ENCODE data around the gene IL25. TPM values are rescaled to one million over a fixed set of nuclear protein-coding genes. Genes with fewer than 3 reads are reported as not detected.

IL25 gene
- total and polyA plus RNA-seq, 10 of the 15 experiments (the other 5 are each of a cell fraction or from before 2014, with no cell fraction given): not detected

- no peak for TF ChIP-seq NR2C2 (IDR thresholded peaks at IDR 0.05; ENCODE audit: borderline replicate concordance, control insufficient read depth, insufficient read length, low read depth)
These were observed at the start of gene IL25 (continued) for GRCh38 chr14:23372509-23372908.

DNA sequence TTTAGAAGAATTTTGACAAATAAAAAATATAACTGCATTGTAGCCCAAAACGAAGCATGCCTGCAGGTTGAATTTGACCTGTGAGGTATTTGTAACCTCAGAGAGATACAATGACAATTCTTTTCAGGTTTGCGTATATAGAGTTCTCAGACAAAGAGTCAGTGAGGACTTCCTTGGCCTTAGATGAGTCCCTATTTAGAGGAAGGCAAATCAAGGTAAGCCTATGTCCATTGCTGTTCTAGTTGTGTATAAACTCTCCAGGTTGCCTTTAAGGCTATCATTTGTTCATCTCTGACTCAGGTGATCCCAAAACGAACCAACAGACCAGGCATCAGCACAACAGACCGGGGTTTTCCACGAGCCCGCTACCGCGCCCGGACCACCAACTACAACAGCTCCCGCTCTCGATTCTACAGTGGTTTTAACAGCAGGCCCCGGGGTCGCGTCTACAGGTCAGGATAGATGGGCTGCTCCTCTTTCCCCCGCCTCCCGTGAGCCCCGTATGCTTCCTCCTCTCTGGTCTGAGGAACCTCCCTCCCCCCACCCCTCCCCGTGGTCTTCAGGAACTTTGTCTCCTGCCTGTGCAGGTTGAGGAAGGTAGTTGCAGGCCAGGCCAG is 48.7 kb upstream of the IL25 start:
- DNase-seq (ENCODE audit: low read depth, low spot score) (no peak), ATAC-seq (no peak), FAIRE-seq (no peak)
- H2AFZ ChIP-seq (ENCODE audit: control insufficient read depth, low read depth, low read length): no peak overlapping the region
- intact Hi-C loops (cut with micrococcal nuclease; ENCODE audit: unreplicated experiment) (loop anchor here (5.0 kb wide), 2 partner anchors 143 to 233 kb away; partner anchors contain the start of genes NGDN and THTPA), in situ Hi-C loops (cut with MboI) (loop anchor here (5.0 to 25.0 kb wide), 2 partner anchors 233 to 788 kb away; partner anchors contain the start of genes DCAF11, NRL and THTPA)
- no TSS peak for BruUV-seq (replicated peaks)
- no peaks in the 10 kb centered on the region; the same call in 1 of the 2 replicates for H4K20me1 ChIP-seq (ENCODE audit: control insufficient read depth, insufficient read depth)
- ChIA-PET CTCF (interaction anchor here (1.1 to 7.2 kb wide), 6 partner anchors 22 to 236 kb away, joined by 3 to 77 read pairs (median 16); partner anchors contain the start of gene PPP1R3E), SMC1A (ENCODE audit: uncharacterized antibody, unreplicated experiment) (interaction anchor here (1.0 to 3.5 kb wide), 3 partner anchors 11 to 59 kb away, joined by 3 to 13 read pairs (median 3); no protein-coding TSS in a partner anchor), POLR2A (interaction anchor here (0.6 to 6.3 kb wide), 4 partner anchors 17 to 578 kb away, joined by 3 to 98 read pairs (median 30); partner anchors contain the start of genes BCL2L2 and PPP1R3E), RAD21 (ENCODE audit: unreplicated experiment) (interaction anchor here (1.3 to 4.1 kb wide), 2 partner anchors 20 to 28 kb away, joined by 3 to 103 read pairs; partner anchors contain the start of genes BCL2L2 and PPP1R3E)
- H3K27ac ChIP-seq (ENCODE audit: control insufficient read depth, insufficient read depth): no peak overlapping the region
- H3K4me1 ChIP-seq (ENCODE audit: control insufficient read depth, insufficient read depth, low read length): peaks cover 13% of the 10 kb centered on the region
- WGBS (ENCODE audit: insufficient coverage, insufficient replicate concordance, low lambda C conversion rate, missing lambda C conversion rate): 94% methylated on average over 18 of the region's 18 CpGs
- H3K27me3 ChIP-seq (replicated peaks in 1 of 2; ENCODE audit: control insufficient read depth in 2 of 2, insufficient read depth in 2 of 2, low read length in 1 of 2): no peaks in the 10 kb centered on the region
- H3K79me2 ChIP-seq (ENCODE audit: control insufficient read depth, insufficient read depth, low read length): peaks cover 23% of the 10 kb centered on the region
- H3K4me2 ChIP-seq (ENCODE audit: control insufficient read depth, insufficient read depth): peak overlapping the region; percentile 14; the same call in 1 of the 2 replicates
- no peak overlapping the region; the same call in 1 of the 2 replicates for H3K4me3 ChIP-seq
- peaks cover 10 to 18% of the 10 kb centered on the region in 2 experiments for H3K36me3 ChIP-seq (ENCODE audit: control insufficient read depth in 2 of 2, insufficient read depth in 2 of 2, low read length in 1 of 2)
- H3K9me3 ChIP-seq (replicated peaks; ENCODE audit: control insufficient read depth, insufficient read depth, low read length): no peaks in the 10 kb centered on the region
- no peak overlapping the region for H3K9ac ChIP-seq (ENCODE audit: control insufficient read depth, insufficient read depth, low read length)
- TF ChIP-seq RELA (IDR thresholded peaks at IDR 0.05; ENCODE audit: borderline replicate concordance, partially characterized antibody) (no peak), ELK1 (IDR thresholded peaks at IDR 0.05; ENCODE audit: low read depth, low read length) (no peak), KDM1A (IDR thresholded peaks at IDR 0.05; ENCODE audit: borderline replicate concordance) (no peak), ZBTB33 (IDR thresholded peaks at IDR 0.05) (no peak), SIN3A (IDR thresholded peaks at IDR 0.05; ENCODE audit: low read depth, low read length) (no peak), ATF7 (IDR thresholded peaks at IDR 0.05; ENCODE audit: low read depth) (no peak), POLR2AphosphoS2 (IDR thresholded peaks at IDR 0.05; ENCODE audit: low read depth, low read length) (no peak), IRF3 (IDR thresholded peaks at IDR 0.05) (no peak), SRF (IDR thresholded peaks at IDR 0.05; ENCODE audit: low read depth in 2 of 2, low read length in 2 of 2) (no peak), BRCA1 (IDR thresholded peaks at IDR 0.05; ENCODE audit: low read depth, low read length) (no peak), NBN (IDR thresholded peaks at IDR 0.05) (no peak), TCF7 (IDR thresholded peaks at IDR 0.05; ENCODE audit: borderline replicate concordance) (no peak), SMC3 (IDR thresholded peaks at IDR 0.05; ENCODE audit: borderline replicate concordance, low read length) (no peak)
- TF ChIP-seq, protein P1, sequence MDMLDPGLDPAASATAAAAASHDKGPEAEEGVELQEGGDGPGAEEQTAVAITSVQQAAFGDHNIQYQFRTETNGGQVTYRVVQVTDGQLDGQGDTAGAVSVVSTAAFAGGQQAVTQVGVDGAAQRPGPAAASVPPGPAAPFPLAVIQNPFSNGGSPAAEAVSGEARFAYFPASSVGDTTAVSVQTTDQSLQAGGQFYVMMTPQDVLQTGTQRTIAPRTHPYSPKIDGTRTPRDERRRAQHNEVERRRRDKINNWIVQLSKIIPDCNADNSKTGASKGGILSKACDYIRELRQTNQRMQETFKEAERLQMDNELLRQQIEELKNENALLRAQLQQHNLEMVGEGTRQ (IDR thresholded peaks at IDR 0.05; ENCODE audit: borderline replicate concordance, low read depth, low read length): no peak

Measured in GM12878 (cell line).